ENCODE data around the gene STMND1. TPM values are rescaled to one million over a fixed set of nuclear protein-coding genes. Genes with fewer than 3 reads are reported as not detected.

The STMND1 gene
- total RNA-seq = not detected in 2 replicates

GRCh38 chr6:17101422-17102257, at the start of gene STMND1:
Gene STMND1, plus strand, starts transcription at chr6:17102050. Its CDS starts 208 bp downstream, at chr6:17102258.

Other genes starting within 250 kb of the STMND1 start
- gene RBM24, start 179.3 kb downstream of the STMND1 start, total RNA-seq = 5.6 and 8.2 TPM in 2 replicates

Data from regular cardiac myocyte (primary cell).